ENCODE measurements around the gene ANKFY1. TPM values are rescaled to one million over a fixed set of nuclear protein-coding genes. Genes with fewer than 3 reads are reported as not detected.

ANKFY1 gene
- total and polyA plus RNA-seq, 9 of the 15 experiments (the other 6 are each of a cell fraction or from before 2014, with no cell fraction given), result 4.3 to 25.6 (median 12.2) TPM

DNA sequence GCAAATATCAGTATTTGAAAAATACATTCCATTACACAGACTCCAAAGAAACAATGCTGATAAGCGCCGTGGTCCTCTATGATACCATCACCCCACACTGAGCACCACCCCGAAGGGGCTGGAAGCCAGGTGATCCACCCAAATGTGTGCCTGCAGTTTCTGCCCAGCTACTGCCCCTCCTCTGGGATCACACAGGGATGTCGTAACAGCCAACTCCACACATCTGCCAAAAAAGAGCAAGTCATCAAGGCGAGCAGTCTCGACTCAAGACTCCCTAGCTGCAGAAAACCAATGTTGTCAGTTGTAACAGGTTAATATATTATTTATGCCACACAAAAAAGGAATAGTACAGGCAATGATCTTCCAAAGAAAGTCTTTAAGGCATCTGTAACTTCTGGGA lies 99.8 kb downstream of the ANKFY1 start:
- ChIA-PET CTCF (ENCODE audit: low intra/inter-chr PET ratio) (no interaction called here), POLR2A (interaction anchor here (0.6 to 1.8 kb wide), 4 partner anchors 21 to 103 kb away, joined by 3 to 9 read pairs (median 4); partner anchors contain the start of genes CYB5D2 and ZZEF1)
- no peak overlapping the region for H3K4me2 ChIP-seq (ENCODE audit: insufficient read depth, low read length)
- 26% methylated on average over 6 of the region's 6 CpGs for WGBS (ENCODE audit: insufficient coverage, low coverage, missing lambda C conversion rate)
- H3K9ac ChIP-seq (ENCODE audit: insufficient read depth in 1 of 2, low read depth in 2 of 2, low read length in 2 of 2), result no peak overlapping the region
- H3K36me3 ChIP-seq (ENCODE audit: control insufficient read depth, insufficient read depth, low read length), result peaks cover 22% of the 10 kb centered on the region; the same call in 1 of the 3 replicates
- no peak overlapping the region for H2AFZ ChIP-seq (ENCODE audit: low read depth, low read length)
- no peaks in the 10 kb centered on the region for H4K20me1 ChIP-seq (replicated peaks; ENCODE audit: control insufficient read depth, insufficient read depth, low read length)
- peaks cover 14 to 26% of the 10 kb centered on the region in 2 experiments; a peak in 4 of 5 replicates for H3K4me1 ChIP-seq (replicated peaks in 1 of 2; ENCODE audit: control insufficient read depth in 2 of 2, insufficient read depth in 2 of 2, low read length in 2 of 2)
- peak; percentile 42; the same call in 2 of the 3 replicates for ATAC-seq
- no peaks in the 10 kb centered on the region for H3K9me3 ChIP-seq (replicated peaks; ENCODE audit: control insufficient read depth, insufficient read depth, low read depth, low read length)
- no TSS peak for BruUV-seq (replicated peaks)
- FAIRE-seq, result peak; percentile 59
- no peak overlapping the region for H3K4me3 ChIP-seq
- no peak overlapping the region for H3K27ac ChIP-seq (ENCODE audit: extremely low read depth, low read depth, low read length)
- no peaks in the 10 kb centered on the region for H3K27me3 ChIP-seq (ENCODE audit: control insufficient read depth in 2 of 2, insufficient read depth in 2 of 2, low read length in 2 of 2)
- H3K79me2 ChIP-seq (ENCODE audit: control insufficient read depth, insufficient read depth, low read length), result no peaks in the 10 kb centered on the region
- intact Hi-C loops (cut with micrococcal nuclease), result no loop called here
- in situ Hi-C loops (cut with MboI), result no loop called here
- DNase-seq (ENCODE audit: extremely low read depth in 1 of 4, low spot score in 3 of 4), result peak in 2 of 4 experiments; percentile 19 to 29
- H3K9me1 ChIP-seq (ENCODE audit: control insufficient read depth, insufficient read depth, low read length), result no peaks in the 10 kb centered on the region
- no peak for TF ChIP-seq CEBPG (CRISPR knock-in tag; IDR thresholded peaks at IDR 0.05)
- peak in 1 of 2 experiments; percentile 37; a peak in 1 of 4 replicates for TF ChIP-seq CEBPG (tag; conservative IDR thresholded peaks at IDR 0.05 in 1 of 2, IDR thresholded peaks at IDR 0.05 in 1 of 2)
- TF ChIP-seq ZZZ3 (IDR thresholded peaks at IDR 0.05), result no peak
- TF ChIP-seq DPF2 (IDR thresholded peaks at IDR 0.05), result no peak
- TF ChIP-seq, protein P1, sequence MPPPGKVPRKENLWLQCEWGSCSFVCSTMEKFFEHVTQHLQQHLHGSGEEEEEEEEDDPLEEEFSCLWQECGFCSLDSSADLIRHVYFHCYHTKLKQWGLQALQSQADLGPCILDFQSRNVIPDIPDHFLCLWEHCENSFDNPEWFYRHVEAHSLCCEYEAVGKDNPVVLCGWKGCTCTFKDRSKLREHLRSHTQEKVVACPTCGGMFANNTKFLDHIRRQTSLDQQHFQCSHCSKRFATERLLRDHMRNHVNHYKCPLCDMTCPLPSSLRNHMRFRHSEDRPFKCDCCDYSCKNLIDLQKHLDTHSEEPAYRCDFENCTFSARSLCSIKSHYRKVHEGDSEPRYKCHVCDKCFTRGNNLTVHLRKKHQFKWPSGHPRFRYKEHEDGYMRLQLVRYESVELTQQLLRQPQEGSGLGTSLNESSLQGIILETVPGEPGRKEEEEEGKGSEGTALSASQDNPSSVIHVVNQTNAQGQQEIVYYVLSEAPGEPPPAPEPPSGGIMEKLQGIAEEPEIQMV (tag; conservative IDR thresholded peaks at IDR 0.05; ENCODE audit: low read depth), result no peak
- no peak for TF ChIP-seq ZNF354B (CRISPR knock-in tag; IDR thresholded peaks at IDR 0.05)
- no peak for TF ChIP-seq BRF2 (IDR thresholded peaks at IDR 0.05; ENCODE audit: borderline replicate concordance, insufficient read depth, insufficient read length)
- no peak for TF ChIP-seq ZNF57 (CRISPR knock-in tag; IDR thresholded peaks at IDR 0.05)
- TF ChIP-seq MAFG (tag; conservative IDR thresholded peaks at IDR 0.05), result peak; percentile 68
- no peak for TF ChIP-seq ZHX1 (conservative IDR thresholded peaks at IDR 0.05; ENCODE audit: low read length)
- no peak for TF ChIP-seq SMARCC2 (IDR thresholded peaks at IDR 0.05; ENCODE audit: low read depth)
- no peak for TF ChIP-seq FOSL1 (tag; conservative IDR thresholded peaks at IDR 0.05)
- TF ChIP-seq CEBPB (tag; IDR thresholded peaks at IDR 0.05), result peak; percentile 79
- TF ChIP-seq TAF7 (tag; IDR thresholded peaks at IDR 0.05), result no peak
- no peak for TF ChIP-seq POLR3A (IDR thresholded peaks at IDR 0.05; ENCODE audit: borderline replicate concordance, extremely low read depth, insufficient read depth, insufficient read length)
- TF ChIP-seq CAMTA2 (CRISPR knock-in tag; conservative IDR thresholded peaks at IDR 0.05), result no peak
- TF ChIP-seq, protein P2, sequence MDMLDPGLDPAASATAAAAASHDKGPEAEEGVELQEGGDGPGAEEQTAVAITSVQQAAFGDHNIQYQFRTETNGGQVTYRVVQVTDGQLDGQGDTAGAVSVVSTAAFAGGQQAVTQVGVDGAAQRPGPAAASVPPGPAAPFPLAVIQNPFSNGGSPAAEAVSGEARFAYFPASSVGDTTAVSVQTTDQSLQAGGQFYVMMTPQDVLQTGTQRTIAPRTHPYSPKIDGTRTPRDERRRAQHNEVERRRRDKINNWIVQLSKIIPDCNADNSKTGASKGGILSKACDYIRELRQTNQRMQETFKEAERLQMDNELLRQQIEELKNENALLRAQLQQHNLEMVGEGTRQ (CRISPR knock-in tag; IDR thresholded peaks at IDR 0.05), result no peak

Measured in K562 (cell line).